PFSK-1 (cell line): ENCODE results near the gene WDR90.
A peak's percentile ranks its signal among the peaks of the same experiment; 100 is the strongest.

Experiments used
- FOXP2 ChIP-seq: optimal IDR thresholded peaks from 2 replicates; pipeline ENCODE3; 2011; ENCODE audit warnings: borderline replicate concordance, control low read depth, inconsistent platforms; ENCODE audit not compliant: insufficient read depth; ENCODE audit errors: extremely low read length, extremely low read depth
- POLR2AphosphoS5 ChIP-seq: IDR thresholded peaks from 2 replicates; pipeline ENCODE4 v1.6.1; 2012; ENCODE audit warnings: low read depth, mild to moderate bottlenecking, control low read depth, low read length, moderate library complexity
- SIN3A ChIP-seq: IDR thresholded peaks from 2 replicates; pipeline ENCODE4 v1.6.1; 2012; ENCODE audit warnings: mild to moderate bottlenecking, low read length, moderate library complexity, borderline replicate concordance; ENCODE audit not compliant: insufficient read depth
- TAF1 ChIP-seq: IDR thresholded peaks from 2 replicates; pipeline ENCODE4 v1.6.1; 2012; ENCODE audit warnings: low read length, control low read depth, borderline replicate concordance; ENCODE audit not compliant: insufficient read depth
- TF ChIP-seq, protein P1 (sequence below), 2 experiments: IDR thresholded peaks; 2 replicates each; pipeline versions ENCODE4 v1.6.1 to v1.8.0; 2011 to 2012; ENCODE audit warnings: low read depth in 2 of 2, low read length in 2 of 2, control low read depth in 1 of 2, inconsistent platforms in 1 of 2, mild to moderate bottlenecking in 1 of 2, moderate library complexity in 1 of 2; ENCODE audit not compliant: insufficient read depth in 1 of 2

Gene WDR90

DNA sequence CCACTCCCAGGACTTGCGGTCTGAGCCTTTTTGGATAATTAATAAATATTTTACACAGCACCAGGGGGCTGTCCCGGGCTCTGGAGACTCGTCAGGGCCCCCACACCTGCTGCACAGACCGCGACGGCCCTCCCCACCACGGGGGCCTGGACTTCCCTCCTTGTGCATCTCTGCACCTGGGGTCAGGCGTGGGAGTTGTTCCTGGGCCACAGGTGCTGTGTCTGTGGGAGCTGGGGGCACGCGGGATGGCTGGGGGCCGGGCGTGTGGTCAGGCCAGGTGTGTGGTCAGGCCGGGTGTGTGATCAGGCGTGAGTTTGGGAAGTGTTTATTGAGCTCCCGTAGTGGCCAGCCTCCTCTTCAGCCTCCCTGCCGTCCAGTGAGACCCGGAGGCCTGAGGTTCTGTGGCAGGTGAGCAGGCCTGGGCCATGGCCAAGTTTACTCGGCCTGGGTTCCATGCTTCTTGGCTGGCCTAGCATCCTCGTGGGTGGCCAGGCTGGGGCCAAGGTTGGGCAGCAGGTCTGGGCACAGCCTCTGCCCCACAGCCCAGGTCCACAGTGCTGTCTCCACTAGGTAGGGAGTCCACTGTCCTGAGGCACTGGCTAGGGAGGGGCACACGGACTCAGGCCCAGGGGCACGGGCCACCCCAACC, 29.2 kb downstream of the WDR90 start:
- TF ChIP-seq SIN3A (no peak), TAF1 (no peak), FOXP2 (no peak), POLR2AphosphoS5 (no peak)
- TF ChIP-seq, protein P1, sequence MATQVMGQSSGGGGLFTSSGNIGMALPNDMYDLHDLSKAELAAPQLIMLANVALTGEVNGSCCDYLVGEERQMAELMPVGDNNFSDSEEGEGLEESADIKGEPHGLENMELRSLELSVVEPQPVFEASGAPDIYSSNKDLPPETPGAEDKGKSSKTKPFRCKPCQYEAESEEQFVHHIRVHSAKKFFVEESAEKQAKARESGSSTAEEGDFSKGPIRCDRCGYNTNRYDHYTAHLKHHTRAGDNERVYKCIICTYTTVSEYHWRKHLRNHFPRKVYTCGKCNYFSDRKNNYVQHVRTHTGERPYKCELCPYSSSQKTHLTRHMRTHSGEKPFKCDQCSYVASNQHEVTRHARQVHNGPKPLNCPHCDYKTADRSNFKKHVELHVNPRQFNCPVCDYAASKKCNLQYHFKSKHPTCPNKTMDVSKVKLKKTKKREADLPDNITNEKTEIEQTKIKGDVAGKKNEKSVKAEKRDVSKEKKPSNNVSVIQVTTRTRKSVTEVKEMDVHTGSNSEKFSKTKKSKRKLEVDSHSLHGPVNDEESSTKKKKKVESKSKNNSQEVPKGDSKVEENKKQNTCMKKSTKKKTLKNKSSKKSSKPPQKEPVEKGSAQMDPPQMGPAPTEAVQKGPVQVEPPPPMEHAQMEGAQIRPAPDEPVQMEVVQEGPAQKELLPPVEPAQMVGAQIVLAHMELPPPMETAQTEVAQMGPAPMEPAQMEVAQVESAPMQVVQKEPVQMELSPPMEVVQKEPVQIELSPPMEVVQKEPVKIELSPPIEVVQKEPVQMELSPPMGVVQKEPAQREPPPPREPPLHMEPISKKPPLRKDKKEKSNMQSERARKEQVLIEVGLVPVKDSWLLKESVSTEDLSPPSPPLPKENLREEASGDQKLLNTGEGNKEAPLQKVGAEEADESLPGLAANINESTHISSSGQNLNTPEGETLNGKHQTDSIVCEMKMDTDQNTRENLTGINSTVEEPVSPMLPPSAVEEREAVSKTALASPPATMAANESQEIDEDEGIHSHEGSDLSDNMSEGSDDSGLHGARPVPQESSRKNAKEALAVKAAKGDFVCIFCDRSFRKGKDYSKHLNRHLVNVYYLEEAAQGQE (IDR thresholded peaks at IDR 0.05; ENCODE audit: insufficient read depth in 1 of 2, low read depth in 2 of 2, low read length in 2 of 2), result no peak

DNA sequence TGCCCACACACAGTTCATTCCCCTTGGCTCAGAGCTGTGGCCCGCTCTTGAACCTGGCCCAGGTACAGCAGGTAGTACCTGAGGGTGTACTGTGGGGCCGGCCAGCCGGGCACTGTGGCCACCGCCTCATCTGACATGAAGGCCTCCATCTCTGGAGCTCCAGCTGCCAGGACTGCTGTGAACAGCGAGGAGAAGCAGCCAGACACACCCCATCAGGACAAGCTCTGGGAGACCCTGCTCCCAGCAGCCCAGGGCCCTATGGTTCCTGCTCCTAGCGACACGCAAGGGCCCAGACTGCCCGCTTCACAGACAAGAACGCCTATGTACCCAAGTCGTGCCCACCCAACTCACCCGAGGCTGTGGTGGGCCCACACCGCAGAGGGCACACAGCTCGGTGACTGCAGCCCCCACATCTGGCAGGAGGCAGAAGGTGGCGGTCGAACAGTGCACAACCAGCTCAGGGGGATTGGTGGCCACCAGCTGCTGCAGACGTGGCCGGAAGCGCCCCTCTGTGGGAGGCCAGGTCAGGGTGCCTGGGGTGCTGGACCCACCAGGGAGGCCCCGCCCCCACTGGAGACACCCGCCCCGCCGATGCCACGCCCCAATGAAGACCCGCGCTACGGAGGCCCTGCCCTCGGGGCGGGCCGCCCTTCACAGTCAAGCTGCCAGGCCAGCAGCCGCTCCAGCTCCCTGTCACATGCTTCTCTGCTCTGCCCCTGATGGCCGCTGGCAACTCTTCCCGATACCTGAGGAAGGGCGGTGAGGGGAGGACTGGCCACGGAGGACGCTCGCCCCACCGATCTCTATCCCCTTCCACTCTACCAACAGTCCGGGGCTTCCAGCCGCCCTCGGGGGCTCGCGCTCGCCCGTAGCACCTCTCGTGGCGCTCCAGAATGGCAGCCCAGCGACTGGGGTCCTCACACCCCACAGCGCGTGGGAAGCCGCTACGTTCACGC, 30.0 kb downstream of the WDR90 start:
- TF ChIP-seq FOXP2, result no peak

DNA sequence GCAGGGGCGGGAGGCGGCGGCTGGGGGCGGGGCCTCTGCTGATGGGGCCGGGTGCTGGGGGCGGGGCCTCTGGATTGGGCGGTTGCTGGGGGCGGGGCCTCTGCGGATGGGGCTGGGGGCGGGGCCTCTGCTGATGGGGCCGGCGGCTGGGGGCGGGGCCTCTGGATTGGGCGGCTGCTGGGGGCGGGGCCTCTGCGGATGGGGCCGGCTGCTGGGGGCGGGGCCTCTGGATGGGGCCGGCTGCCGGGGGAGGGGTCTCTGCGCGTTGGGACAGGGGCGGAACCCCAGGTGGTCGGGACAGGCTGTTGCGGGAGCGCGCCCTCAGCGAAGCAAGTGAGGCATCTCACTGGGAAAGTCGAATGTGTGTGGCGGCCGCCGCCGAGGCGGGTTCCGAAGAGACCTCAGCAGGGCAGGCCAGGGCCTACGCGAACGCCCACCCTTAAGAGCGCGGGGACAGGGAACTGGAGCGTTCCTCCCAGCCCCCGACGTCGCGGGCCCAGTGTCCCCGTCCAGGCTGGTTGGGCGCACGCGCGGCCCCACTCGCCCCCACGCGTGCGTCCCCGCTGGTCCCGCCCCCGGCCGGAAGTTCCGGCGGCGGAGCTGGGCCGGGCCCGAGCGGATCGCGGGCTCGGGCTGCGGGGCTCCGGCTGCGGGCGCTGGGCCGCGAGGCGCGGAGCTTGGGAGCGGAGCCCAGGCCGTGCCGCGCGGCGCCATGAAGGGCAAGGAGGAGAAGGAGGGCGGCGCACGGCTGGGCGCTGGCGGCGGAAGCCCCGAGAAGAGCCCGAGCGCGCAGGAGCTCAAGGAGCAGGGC, 30.9 kb downstream of the WDR90 start, which contains the start of gene STUB1:
STUB1 (plus strand) TSS at position 597 of the 811 bp plus-strand sequence; CDS start at position 713, 116 bp downstream.
- no peak for TF ChIP-seq TAF1
- no peak for TF ChIP-seq POLR2AphosphoS5
- TF ChIP-seq, protein P1 (IDR thresholded peaks at IDR 0.05; ENCODE audit: insufficient read depth in 1 of 2, low read depth in 2 of 2, low read length in 2 of 2), result no peak
- TF ChIP-seq SIN3A, result no peak
- no peak for TF ChIP-seq FOXP2

DNA sequence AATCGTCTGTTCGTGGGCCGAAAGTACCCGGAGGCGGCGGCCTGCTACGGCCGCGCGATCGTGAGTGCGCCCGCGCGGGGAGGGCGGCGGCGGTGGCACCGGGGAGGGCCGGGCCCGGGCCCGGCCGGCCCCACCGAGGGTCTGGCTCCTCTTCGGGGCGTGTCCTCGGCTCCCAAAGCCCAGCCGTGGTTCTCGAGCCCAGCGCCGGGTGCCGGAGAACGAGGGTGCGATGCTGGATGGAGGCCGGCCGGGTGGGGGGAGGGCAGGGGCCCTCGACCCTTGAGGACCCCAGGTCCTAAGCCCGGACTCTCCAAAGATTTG, 31.4 kb downstream of the WDR90 start:
- TF ChIP-seq POLR2AphosphoS5, result no peak
- no peak; the same call in 1 of the 2 replicates for TF ChIP-seq SIN3A
- TF ChIP-seq, protein P1 (IDR thresholded peaks at IDR 0.05; ENCODE audit: insufficient read depth in 1 of 2, low read depth in 2 of 2, low read length in 2 of 2), result no peak
- no peak for TF ChIP-seq FOXP2
- TF ChIP-seq TAF1, result no peak

DNA sequence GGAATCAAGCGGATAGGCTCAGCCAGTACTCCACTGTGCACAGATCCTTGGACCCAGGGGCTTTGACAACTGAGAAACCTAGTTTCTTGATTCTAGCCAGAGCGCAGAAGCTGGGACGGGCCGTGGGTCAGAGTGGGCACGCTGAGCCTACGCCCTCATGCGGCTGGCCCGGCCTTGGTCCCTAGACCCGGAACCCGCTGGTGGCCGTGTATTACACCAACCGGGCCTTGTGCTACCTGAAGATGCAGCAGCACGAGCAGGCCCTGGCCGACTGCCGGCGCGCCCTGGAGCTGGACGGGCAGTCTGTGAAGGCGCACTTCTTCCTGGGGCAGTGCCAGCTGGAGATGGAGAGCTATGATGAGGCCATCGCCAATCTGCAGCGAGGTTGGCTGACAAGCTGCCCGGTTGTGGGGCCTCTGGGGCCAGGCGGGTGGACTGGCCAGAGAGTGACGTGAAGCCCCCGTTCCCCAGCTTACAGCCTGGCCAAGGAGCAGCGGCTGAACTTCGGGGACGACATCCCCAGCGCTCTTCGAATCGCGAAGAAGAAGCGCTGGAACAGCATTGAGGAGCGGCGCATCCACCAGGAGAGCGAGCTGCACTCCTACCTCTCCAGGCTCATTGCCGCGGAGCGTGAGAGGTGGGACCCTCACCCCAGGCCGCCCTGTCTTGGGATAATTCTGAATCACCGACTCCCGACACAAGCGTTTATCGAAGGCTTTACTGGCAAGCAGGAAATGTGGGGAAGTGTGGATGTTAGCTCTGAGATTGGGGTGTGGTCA, 32.0 kb downstream of the WDR90 start:
- 0 out of 2 replicates have a peak, but pooled peaks have one; percentile 24 for TF ChIP-seq SIN3A
- TF ChIP-seq POLR2AphosphoS5, result no peak
